ENCODE measurements around the gene CCT4. TPM values are rescaled to one million over a fixed set of nuclear protein-coding genes. Genes with fewer than 3 reads are reported as not detected.
"Not testable (repeated sequence)": the region's sequence is repeated elsewhere in the genome, so short reads cannot be mapped to it uniquely, and the experiment has no call there.

Gene CCT4, protein sequence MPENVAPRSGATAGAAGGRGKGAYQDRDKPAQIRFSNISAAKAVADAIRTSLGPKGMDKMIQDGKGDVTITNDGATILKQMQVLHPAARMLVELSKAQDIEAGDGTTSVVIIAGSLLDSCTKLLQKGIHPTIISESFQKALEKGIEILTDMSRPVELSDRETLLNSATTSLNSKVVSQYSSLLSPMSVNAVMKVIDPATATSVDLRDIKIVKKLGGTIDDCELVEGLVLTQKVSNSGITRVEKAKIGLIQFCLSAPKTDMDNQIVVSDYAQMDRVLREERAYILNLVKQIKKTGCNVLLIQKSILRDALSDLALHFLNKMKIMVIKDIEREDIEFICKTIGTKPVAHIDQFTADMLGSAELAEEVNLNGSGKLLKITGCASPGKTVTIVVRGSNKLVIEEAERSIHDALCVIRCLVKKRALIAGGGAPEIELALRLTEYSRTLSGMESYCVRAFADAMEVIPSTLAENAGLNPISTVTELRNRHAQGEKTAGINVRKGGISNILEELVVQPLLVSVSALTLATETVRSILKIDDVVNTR
- 204 TPM for total RNA-seq

- peak; percentile 71 for DNase-seq
These were observed at the start of gene CCT4 for GRCh38 chr2:61888267-61889055. Gene CCT4, minus strand, starts transcription at chr2:61888656. Its CDS starts 149 bp downstream, at chr2:61888507.

GRCh38 chr2:61937886-61938285 lies 49.4 kb upstream of the CCT4 start:
- no peak for DNase-seq

- DNase-seq, result no peak
These were observed 48.6 kb upstream of the CCT4 start for GRCh38 chr2:61937098-61937497.

DNA sequence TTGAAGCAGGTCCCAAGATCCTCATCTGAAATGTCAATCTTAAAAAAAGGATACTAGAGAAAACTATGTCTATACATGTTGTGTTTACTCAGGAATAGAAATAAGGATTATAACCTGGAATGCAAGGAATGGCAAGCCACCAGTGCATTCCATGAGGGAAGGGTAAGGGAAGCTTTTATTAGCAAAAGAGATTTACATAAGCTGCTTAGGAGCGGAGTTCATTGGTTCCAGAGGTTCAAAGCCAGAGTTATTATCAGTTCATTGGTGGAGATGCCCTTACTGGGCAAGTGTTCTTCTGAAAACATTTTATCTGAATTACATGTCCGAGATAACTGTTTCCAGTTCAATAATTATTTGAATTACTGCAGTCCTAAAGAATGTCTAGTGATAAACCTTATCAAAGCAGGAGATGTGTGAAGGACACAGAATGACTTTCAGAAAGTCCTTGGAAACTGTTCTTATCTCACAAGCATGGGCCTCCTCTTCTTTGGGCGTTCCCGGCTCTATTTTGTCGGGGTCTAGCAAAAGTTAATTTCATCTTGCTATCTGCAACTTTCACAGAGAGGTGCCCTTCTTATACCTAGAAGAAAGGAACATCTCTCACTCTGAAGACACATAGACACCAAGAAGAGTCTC lies 40.5 kb upstream of the CCT4 start:
- DNase-seq, result no peak

- no peak for DNase-seq
These were observed 38.3 kb upstream of the CCT4 start for GRCh38 chr2:61926531-61927477.

DNA sequence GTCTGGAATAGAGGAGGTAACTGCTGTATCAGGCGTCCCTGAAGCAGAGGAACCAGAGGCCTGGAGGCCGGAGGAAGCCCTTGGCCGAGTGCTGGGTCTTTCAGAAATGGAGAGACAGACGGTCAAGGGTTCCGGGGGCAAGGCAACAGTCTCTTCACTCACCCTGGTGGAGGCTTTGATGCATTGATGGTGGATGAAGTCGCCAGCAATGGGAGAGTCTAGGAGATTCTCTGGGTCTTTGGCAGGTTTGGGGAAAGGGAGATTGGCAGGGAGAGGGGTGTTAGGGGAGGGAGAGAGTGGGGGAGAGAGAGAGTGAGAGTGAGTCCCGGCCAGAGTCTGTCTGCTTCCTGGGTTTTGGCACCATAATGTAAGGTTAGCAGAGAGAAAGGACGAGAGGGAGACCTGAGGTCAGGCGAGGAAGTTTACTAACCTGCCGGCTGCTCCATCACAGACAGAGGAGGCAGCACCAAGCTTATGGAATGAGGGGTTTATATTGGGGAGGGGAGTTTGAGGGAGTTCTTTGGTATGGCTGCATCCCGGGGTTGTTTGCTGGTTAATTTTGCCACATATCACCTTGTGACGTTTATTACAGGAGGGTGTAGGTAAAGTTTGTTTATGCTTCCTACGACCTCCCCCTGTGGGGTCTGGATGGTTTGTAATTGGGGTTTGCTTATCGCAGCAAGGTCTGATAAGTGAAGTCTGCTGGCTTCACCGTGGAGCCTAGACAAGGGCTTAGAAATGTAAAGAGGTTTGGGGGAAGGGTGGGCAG lies 36.6 kb upstream of the CCT4 start:
- DNase-seq, result no peak

- no peak for DNase-seq
These were observed 34.3 kb upstream of the CCT4 start for GRCh38 chr2:61922714-61923113.

DNA sequence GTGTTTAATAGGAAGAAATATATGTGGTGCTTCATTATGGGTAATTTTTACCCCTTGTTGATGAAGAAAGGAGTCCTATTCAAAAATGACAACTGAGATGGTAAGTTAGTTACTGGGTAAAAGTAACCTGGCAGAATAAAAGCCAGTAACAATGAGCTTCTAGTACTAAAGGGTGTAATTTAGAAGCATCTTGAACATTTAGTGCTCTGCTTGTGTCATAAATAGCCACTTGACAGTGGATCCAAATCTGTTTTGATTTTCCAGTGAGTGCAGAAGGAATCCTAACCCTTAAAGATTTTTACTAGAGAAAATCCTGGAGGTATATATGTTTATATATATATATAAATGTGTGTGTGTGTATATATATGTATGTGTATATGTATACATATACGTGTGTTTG lies 32.1 kb upstream of the CCT4 start:
- no peak for DNase-seq

DNA sequence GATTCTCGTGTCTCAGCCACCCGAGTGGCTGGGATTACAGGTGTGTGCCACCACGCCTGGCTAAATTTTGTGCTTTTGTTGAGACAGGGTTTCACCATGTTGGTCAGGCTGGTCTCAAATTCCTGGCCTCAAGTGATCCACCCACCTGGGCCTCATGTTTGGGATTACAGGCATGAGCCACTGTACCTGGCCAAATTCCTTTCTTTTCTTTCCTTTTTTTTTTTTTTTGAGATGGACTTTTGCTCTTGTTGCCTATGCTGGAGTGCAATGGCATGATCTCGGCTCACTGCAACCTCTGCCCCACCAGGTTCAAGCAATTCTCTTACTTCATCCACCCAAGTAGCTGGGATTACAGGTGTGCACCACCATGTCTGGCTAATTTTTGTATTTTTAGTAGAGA lies 26.3 kb upstream of the CCT4 start:
- not testable (repeated sequence) for DNase-seq

GRCh38 chr2:61911510-61911909 lies 23.1 kb upstream of the CCT4 start:
- no peak for DNase-seq

- DNase-seq, result no peak
These were observed 22.1 kb upstream of the CCT4 start for GRCh38 chr2:61910603-61911002.

DNA sequence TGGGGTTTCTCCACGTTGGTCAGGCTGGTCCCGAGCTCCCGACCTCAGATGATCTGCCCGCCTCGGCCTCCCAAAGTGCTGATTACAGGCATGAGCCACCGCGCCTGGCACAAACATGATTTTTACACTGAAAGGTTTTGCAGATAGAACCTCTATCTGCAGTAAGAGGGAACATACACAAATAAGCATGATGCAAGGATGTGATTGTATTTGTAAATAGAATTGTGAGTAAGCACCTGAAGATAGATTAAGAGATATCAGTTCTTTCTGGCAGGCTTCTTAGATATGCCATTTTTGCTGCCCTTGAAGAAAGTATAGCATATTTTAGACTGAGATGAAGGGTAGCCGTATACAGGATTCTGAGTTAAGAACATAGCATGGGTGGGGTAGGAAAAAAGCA lies 20.7 kb upstream of the CCT4 start:
- DNase-seq, result no peak

DNA sequence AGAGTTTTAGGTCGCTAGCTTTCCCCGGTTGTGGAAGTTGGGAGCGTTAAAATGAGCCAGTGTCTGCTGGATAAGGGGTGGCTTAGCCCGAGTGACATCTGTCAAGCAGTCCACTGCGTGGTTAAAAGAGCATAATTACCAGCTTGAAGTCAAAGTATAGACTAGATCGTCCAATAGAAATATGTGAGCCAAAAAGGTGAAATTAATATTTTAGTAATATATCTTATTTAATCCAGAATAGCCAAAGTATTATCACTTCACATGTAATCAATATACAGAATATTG lies 17.7 kb upstream of the CCT4 start:
- DNase-seq, result no peak

DNA sequence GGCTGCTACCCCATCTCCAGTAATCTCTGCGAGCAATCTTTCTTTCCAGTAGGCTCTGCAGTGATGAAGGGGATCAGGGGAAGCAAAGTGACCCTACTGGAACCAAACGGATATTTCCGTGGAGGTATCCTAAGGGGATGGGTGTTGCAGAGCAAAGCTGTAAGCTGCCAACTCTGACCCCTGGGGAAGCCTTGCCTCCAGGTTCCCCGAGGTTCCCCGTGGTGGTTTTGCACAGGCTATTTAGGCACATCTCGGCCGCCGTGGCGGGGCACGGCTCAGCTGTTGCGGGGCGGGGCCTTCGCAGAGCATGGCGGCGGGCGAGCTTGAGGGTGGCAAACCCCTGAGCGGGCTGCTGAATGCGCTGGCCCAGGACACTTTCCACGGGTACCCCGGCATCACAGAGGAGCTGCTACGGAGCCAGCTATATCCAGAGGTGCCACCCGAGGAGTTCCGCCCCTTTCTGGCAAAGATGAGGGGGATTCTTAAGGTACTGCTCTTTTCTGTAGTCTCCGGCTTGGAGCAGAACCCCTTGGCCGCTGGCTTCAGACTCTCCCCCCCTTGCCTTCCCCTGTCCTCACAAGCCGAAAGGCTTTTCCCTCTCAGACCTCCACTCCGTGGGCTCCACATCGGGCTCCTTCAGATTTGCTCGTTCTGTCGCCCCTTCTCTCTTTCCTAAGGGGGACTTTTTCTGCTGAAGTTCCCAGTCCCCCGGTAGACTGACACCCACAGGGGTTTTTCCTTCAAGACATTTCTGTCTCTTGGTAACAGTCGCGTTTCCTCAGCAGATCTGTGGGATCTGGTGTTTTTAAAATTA lies 17.1 kb upstream of the CCT4 start, which contains the start of gene COMMD1:
Gene COMMD1 (plus strand): TSS at position 303 of the 814 bp plus-strand sequence. CDS start 5 bp downstream, at position 308.
- DNase-seq, result peak; percentile 85

DNA sequence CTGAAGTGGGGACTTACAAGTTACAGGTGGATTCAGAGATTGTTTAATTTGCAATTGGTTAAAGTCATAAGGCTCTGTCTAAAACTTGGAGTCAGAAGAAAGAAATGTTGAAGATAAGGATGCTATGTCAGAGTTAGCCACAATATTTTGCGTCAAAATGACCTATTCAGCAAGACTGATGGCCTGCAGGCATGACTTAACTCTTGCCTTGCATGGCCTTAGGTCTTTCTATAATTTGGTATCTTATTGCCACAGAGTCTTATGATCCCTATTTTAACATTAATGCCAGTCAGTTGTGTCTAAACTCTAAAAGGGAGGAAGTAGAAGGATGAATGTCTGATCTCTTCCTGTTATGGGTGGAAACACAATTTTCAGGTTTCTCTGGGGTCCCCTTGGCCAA lies 11.8 kb upstream of the CCT4 start:
- no peak for DNase-seq

DNA sequence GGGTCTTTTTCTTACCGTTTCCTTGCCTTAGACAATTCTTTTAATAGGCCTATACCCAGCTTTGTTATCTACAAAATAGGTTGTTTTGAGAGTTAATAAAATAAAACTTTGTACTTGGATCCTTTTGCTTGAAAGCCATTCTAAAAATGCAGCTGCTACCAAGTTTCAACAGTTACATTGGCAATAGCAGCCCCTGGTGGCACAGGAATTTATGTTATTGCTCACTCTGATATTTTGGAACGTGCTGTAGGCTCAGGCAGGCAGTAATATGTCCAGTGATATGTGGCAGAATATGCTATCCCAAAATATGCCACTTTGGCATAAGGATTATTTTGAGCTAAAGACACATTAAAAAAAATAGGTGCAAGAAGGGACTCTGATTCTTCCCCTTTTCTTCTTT lies 10.4 kb upstream of the CCT4 start:
- no peak for DNase-seq

DNA sequence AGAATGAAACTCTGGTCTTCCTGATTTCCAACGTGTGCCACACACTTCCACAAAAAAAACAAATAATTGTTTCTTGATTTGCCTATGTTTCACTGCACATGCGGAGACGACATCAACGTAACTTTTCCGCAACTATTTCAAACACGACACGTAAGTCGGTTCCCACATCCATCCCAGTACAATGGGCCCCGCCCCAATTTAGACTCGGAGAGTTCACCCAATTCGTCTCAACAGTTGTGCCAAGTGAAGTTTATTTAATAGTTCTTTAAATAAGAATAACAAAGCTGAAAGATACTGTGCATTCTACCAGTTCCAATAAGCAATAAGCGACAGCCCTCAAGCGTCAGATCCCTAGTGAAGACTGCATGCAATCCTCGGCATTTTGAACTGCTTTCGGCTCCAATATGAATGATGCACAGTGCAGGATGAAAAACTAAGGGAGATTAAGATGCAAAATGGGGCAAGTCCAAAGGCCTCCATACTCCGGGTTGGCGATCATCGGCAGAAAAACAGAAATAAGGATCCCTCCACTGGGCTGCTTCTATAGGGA lies 664 bp downstream of the CCT4 start:
- DNase-seq, result no peak

DNA sequence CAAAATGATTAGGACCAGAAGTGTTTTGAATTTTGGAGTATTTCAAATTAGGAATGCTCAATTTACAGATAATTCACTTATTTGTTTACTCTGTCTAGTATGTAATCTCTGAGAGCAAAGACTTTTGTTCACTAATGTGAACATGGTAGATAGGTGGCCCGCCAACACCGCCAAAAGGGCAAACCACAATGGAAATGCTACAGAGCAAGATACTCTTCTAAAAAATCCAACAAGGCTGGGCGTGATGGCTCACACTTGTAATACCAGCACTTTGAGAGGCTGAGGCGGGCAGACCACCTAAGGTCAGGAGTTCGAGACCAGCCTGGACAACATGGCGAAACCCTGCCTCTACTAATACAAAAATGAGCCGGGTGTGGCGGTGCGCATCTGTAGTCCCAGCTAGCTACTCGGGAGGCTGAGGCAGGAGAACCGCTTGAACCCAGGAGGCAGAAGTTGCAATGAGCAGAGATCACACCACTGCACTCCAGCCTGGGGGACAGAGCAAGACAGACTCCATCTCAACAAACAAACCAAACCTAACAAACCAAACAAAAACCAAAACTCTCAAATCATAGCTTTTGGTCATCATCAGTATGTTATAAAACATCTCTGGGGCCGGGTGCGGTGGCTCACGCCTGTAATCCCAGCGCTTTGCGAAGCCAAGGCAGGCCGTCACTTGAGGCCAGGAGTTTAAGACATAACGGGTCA lies 2.4 kb downstream of the CCT4 start:
- no peak for DNase-seq

DNA sequence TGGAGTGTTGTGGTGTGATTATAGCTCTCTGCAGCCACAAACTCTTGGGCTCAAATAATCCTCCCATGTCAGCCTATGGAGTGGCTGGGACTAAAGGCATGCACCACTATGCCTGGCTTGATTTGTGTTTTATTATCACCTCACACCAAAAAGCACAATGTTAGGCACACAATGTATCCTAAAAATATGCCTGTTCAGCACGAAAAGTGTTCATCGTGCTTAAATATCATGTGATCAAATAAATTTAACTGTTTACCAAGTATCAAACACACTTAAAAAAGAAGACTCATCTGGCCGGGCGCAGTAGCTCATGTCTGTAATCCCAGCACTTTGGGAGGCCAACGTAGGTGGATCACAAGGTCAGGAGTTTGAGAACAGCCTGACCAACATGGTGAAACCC lies 5.6 kb downstream of the CCT4 start:
- no peak for DNase-seq

Measured in occipital lobe (tissue), 2 donors.